ENCODE data around the gene CR1. TPM values are rescaled to one million over a fixed set of nuclear protein-coding genes. Genes with fewer than 3 reads are reported as not detected.

CR1 gene
- total and polyA plus RNA-seq, 9 donors: 0.25 to 5.8 (median 1.2) TPM

DNA sequence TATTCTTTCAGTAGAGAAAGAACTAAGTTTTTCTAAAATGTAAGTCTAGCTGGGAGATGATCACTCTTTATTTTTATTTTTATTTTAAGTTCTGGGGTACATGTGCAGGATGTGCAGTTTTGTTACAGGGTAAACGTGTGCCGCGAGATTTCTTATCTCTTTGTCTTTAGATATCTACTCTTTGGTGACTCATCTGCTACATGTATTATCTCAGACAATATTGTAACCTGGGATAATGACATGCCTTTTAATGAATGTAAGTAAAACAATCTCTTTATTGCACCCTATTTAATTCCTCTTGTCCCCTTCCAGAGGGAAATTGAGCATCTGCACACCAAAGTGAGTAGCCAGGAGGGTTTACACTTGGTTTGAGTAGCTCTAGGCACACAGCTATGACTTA is 32.4 kb upstream of the CR1 start:
- Histone ChIP-seq H3K36me3 (no peaks in the 10 kb centered on the region), H3K4me3 (no peak overlapping the region), H3K4me1 (ENCODE audit: insufficient read depth) (no peaks in the 10 kb centered on the region), H3K27ac (no peak overlapping the region), H3K27me3 (no peaks in the 10 kb centered on the region), H3K9me3 (no peaks in the 10 kb centered on the region)
- DNase-seq: no peak
- intact Hi-C loops (cut with DNase I): no loop called here
- TF ChIP-seq POLR2A (IDR thresholded peaks at IDR 0.05) (no peak), EP300 (IDR thresholded peaks at IDR 0.05) (no peak)
- TF ChIP-seq, protein P1, sequence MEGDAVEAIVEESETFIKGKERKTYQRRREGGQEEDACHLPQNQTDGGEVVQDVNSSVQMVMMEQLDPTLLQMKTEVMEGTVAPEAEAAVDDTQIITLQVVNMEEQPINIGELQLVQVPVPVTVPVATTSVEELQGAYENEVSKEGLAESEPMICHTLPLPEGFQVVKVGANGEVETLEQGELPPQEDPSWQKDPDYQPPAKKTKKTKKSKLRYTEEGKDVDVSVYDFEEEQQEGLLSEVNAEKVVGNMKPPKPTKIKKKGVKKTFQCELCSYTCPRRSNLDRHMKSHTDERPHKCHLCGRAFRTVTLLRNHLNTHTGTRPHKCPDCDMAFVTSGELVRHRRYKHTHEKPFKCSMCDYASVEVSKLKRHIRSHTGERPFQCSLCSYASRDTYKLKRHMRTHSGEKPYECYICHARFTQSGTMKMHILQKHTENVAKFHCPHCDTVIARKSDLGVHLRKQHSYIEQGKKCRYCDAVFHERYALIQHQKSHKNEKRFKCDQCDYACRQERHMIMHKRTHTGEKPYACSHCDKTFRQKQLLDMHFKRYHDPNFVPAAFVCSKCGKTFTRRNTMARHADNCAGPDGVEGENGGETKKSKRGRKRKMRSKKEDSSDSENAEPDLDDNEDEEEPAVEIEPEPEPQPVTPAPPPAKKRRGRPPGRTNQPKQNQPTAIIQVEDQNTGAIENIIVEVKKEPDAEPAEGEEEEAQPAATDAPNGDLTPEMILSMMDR (IDR thresholded peaks at IDR 0.05): no peak
- 76 to 79% (median 77%) methylated on average over 3 of the region's 3 CpGs for WGBS, 3 donors

DNA sequence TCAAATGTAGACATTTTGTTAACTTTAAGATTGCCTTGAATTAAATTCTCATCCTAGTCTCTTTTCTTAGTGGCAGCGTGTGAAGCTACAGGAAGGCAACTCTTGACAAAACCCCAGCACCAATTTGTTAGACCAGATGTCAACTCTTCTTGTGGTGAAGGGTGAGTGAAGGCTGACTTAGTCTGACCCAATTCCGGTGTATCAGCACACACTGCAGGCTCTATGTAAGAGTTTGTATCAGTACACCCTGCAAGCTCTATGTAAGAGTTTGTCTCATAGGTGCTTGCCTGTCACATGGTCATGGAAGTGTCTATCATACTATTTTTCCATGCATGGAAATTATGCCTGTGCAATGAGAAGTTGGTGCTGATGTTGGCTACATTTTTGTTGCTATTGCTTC is 25.0 kb upstream of the CR1 start:
- Histone ChIP-seq H3K9me3 (no peaks in the 10 kb centered on the region), H3K27ac (no peak overlapping the region), H3K4me1 (ENCODE audit: insufficient read depth) (no peaks in the 10 kb centered on the region), H3K36me3 (no peaks in the 10 kb centered on the region), H3K4me3 (no peak overlapping the region), H3K27me3 (no peaks in the 10 kb centered on the region)
- intact Hi-C loops (cut with DNase I): no loop called here
- DNase-seq: no peak
- 85 to 91% (median 86%) methylated on average over 2 of the region's 2 CpGs for WGBS, 3 donors
- TF ChIP-seq POLR2A (IDR thresholded peaks at IDR 0.05): no peak
- TF ChIP-seq, protein P1 (IDR thresholded peaks at IDR 0.05): no peak
- TF ChIP-seq EP300 (IDR thresholded peaks at IDR 0.05): no peak

DNA sequence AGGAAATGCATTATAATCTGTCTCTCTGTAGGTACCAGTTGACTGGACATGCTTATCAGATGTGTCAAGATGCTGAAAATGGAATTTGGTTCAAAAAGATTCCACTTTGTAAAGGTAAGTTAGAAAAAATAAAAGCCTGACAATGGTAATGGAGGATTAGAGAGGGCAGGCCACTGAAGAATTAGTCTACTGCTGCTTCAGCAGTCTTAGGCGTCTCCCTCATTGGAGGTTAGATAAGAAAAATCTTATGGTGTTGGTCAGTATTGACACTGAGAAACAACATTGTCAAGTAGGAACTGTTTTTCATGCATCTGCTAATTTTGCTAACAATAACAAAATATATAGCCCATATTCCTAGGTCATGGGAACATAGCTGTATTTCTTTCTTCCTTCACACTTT is 21.7 kb upstream of the CR1 start:
- intact Hi-C loops (cut with DNase I): no loop called here
- Histone ChIP-seq H3K4me1 (ENCODE audit: insufficient read depth) (no peaks in the 10 kb centered on the region), H3K36me3 (no peaks in the 10 kb centered on the region), H3K9me3 (no peaks in the 10 kb centered on the region), H3K27ac (no peak overlapping the region), H3K4me3 (no peak overlapping the region), H3K27me3 (no peaks in the 10 kb centered on the region)
- TF ChIP-seq POLR2A (IDR thresholded peaks at IDR 0.05) (no peak), EP300 (IDR thresholded peaks at IDR 0.05) (no peak)
- TF ChIP-seq, protein P1 (IDR thresholded peaks at IDR 0.05): no peak
- WGBS, 3 donors: 85 to 91% (median 90%) methylated on average over 1 of the region's 1 CpG
- DNase-seq: no peak

DNA sequence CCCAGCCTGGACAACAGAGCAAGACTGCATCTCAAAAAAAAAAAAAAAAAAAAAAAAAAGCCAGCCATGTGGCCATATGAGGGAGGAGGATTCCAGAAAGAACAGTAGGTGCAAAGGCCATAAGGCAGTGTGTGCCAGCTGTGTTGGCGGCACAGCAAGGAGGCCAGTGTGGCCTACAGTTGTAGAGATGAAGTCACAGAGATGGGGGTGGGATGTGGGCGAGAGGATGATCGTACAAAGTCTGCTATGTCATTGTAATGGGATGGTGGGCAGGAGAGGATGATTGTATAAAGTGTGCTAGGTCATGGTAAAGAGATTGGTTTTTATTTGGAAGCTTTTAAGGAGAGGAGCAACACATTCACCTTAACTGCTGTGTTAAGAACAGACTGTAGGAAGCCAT is 9.8 kb upstream of the CR1 start:
- H3K4me3 ChIP-seq: no peak overlapping the region
- DNase-seq: no peak
- no peaks in the 10 kb centered on the region for H3K9me3 ChIP-seq
- no peaks in the 10 kb centered on the region for H3K4me1 ChIP-seq (ENCODE audit: insufficient read depth)
- no peak overlapping the region for H3K27ac ChIP-seq
- WGBS, 3 donors: 75 to 86% (median 83%) methylated on average over 3 of the region's 3 CpGs
- TF ChIP-seq EP300 (IDR thresholded peaks at IDR 0.05) (no peak), POLR2A (IDR thresholded peaks at IDR 0.05) (no peak)
- TF ChIP-seq, protein P1 (IDR thresholded peaks at IDR 0.05): no peak
- intact Hi-C loops (cut with DNase I): no loop called here
- no peaks in the 10 kb centered on the region for H3K36me3 ChIP-seq
- H3K27me3 ChIP-seq: no peaks in the 10 kb centered on the region

DNA sequence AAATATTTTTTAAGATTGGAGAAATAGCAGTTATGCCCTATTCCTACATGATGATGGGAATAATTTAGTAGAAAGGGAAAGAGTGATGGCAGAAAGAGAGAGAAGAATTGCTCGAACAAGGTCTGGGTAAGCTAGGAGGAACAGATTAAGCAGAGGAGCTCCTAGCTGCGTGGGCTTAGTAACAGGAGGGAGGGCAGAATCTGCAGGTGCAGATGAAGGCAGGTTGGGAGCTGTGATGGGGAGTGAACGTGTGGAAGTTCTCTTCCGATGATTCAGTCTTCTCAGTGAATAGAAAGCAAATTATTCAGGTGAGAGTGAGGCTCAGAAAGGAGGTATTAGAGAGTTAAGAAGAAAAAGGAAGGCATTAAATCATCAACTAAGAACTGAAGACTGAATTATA is 8.3 kb upstream of the CR1 start:
- H3K27ac ChIP-seq: no peak overlapping the region
- TF ChIP-seq POLR2A (IDR thresholded peaks at IDR 0.05): no peak
- TF ChIP-seq EP300 (IDR thresholded peaks at IDR 0.05): no peak
- TF ChIP-seq, protein P1 (IDR thresholded peaks at IDR 0.05): no peak
- WGBS, 3 donors: 67 to 72% (median 68%) methylated on average over 4 of the region's 4 CpGs
- no peaks in the 10 kb centered on the region for H3K9me3 ChIP-seq
- H3K36me3 ChIP-seq: no peaks in the 10 kb centered on the region
- no peaks in the 10 kb centered on the region for H3K4me1 ChIP-seq (ENCODE audit: insufficient read depth)
- no peak for DNase-seq
- no peak overlapping the region for H3K4me3 ChIP-seq
- no peaks in the 10 kb centered on the region for H3K27me3 ChIP-seq
- intact Hi-C loops (cut with DNase I): no loop called here

Measured in ovary (tissue), 9 donors.